Measurements from ENCODE around the gene RPS6KB2.
A peak's percentile ranks its signal among the peaks of the same experiment; 100 is the strongest.
"Not testable (repeated sequence)": the region's sequence is repeated elsewhere in the genome, so short reads cannot be mapped to it uniquely, and the experiment has no call there.

The RPS6KB2 gene

DNA sequence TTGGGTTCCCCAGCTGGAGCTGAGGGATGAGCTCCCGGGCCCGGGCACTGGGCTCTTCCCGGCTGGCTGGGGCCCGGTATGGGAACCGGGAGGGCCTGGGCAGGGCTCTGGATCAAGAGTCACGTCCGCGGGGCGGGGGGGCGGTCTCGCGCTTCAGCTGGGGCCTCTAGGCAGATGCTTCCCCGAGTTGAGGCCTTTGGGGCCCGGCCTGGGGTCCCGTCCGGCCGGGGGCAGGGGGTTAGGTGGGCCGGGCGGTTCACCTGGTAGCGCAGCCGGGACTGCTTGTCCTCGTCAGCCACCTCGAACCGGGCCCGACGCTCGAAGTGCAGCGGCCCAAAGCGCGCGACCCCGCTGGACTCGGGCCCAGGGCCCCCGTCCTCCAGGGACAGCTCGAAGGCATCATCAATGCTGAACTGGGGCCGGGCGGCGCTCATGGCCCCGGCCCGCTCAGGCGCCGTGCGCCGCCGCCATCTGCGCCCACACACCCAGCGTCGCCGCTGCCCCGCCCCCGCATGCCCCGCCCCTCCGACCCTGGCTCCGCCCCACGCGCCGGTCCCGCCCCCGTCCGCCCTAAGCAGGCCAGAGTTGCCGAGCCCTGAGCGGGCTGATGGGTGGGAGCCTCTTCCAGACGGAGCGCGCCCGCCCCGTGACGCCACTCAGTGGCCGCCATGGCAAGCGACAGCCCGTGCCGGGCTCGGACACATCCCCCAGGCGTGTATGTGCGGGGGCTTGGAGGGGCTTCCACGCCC is 40.6 kb downstream of the RPS6KB2 start, which contains the start of gene TMEM134:
Gene TMEM134 (minus strand): TSS at position 493 of the 749 bp plus-strand sequence. CDS start 59 bp downstream, at position 434.
- DNase-seq, result peak; percentile 79

DNA sequence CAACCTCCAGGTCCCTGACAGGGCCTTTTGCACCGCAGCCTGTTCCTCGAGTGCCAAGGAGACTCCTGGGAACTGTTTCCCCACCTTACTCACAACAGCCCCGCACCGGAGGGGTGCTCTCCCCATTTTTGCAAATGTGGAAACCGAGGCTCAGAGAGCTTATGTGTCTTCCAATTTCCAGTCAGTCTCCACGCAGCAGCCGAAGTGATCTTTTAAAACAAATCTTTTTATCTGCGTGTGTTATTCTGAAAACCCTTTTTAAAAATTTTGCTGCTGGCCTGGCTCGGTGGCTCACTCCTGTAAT is 41.2 kb downstream of the RPS6KB2 start:
- DNase-seq, result no peak

DNA sequence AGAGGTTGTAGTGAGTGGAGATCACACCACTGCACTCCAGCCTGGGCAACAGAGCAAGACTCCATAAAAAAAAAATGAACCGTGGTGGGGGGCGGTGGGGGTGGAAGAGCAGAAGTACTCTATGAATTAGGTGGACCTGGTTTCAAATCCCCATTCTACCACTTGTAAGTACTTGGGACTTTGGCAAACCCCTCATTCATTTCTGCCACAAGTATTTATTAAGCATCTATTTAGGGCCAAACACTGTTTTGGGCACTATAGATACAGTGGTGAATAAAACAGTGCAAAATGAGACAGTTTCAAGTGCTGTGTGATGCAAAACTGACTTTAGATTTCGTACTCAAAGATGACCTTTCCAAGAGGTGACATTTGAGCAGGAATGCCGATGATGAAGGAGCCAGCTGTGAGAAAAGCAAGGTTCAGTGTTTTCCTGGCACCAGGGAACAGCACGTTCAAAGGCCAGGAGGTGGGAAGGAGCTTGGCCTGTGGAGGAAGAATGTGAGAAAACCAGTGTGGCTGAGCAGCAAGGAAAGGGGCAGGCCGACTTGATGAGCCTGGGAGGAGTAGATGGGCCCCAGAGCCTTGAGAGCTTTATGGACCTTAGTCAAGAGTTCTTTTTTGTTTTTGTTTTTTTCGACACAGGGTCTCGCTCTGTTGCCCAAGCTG is 42.2 kb downstream of the RPS6KB2 start:
- no peak for DNase-seq

DNA sequence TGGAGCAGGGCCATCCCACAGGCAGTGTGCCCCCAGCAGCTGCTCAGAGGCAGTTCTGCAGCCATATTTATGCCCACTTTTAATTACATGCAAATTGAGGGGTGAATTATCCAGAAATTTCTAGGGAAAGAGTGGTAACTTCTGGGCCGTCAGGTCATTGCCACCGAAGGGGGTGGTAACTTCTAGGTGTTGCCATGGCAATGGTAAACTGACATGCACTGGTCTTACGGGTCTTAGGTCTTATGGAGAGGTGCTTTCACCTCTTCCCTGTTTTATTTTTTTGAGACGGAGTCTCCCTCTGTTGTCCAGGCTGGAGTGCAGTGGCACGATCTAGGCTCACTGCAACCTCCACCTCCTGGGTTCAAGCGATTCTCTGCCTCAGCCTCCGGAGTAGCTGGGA is 44.6 kb downstream of the RPS6KB2 start:
- DNase-seq, result no peak

DNA sequence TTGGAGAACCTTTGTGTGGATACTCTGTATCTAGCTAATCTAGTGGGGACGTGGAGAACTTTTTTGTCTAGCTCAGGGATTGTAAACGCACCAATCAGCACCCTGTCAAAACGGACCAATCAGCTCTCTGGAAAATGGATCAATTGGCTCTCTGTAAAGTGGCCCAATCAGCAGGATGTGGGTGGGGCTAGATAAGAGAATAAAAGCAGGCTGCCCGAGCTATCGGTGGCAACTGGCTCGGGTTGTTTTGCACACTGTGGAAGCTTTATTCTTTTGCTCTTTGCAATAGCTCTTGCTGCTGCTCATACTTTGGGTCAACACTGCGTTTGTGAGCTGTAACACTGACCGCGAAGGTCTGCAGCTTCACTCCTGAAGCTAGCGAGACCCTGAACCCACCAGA is 48.4 kb downstream of the RPS6KB2 start:
- not testable (repeated sequence) for DNase-seq

DNA sequence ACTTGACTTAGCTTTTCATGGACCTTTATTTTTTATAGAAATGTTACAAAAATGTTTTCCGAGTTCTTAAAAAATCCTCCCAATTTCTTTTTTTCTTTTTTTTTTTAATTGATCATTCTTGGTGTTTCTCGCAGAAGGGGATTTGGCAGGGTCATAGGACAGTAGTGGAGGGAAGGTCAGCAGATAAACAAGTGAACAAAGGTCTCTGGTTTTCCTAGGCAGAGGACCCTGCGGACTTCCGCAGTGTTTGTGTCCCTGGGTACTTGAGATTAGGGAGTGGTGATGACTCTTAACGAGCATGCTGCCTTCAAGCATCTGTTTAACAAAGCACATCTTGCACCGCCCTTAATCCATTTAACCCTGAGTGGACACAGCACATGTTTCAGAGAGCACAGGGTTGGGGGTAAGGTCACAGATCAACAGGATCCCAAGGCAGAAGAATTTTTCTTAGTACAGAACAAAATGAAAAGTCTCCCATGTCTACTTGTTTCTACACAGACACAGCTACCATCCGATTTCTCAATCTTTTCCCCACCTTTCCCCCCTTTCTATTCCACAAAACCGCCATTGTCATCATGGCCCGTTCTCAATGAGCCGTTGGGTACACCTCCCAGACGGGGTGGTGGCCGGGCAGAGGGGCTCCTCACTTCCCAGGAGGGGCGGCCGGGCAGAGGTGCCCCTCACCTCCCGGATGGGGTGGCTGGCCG is 49.2 kb downstream of the RPS6KB2 start:
- not testable (repeated sequence) for DNase-seq

DNA sequence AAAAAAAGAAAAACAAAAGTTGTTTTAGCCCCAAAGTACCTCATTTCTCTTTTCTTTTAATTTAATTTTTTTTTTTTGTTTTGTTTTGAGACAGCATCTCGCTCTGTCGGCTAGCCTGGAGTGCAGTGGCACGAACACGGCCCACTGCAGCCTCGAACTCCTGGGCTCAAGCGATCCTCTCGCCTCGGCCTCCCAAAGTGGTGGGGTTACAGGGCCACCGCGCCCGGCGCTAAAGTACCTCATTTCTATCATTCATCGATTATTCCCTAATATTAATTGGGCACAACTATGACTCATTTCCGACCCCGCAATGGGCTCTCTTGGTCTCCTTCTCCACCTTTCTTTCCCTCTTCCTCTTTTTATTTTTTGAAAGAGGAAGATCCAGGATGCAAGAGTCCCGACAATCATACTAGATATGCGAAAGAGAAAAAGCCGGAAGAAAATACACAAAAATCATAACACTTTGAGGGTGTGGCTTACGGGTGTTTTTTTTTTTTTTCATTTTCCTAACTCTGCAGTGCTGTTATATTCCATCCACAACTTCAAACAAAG is 54.1 kb downstream of the RPS6KB2 start:
- DNase-seq, result no peak

DNA sequence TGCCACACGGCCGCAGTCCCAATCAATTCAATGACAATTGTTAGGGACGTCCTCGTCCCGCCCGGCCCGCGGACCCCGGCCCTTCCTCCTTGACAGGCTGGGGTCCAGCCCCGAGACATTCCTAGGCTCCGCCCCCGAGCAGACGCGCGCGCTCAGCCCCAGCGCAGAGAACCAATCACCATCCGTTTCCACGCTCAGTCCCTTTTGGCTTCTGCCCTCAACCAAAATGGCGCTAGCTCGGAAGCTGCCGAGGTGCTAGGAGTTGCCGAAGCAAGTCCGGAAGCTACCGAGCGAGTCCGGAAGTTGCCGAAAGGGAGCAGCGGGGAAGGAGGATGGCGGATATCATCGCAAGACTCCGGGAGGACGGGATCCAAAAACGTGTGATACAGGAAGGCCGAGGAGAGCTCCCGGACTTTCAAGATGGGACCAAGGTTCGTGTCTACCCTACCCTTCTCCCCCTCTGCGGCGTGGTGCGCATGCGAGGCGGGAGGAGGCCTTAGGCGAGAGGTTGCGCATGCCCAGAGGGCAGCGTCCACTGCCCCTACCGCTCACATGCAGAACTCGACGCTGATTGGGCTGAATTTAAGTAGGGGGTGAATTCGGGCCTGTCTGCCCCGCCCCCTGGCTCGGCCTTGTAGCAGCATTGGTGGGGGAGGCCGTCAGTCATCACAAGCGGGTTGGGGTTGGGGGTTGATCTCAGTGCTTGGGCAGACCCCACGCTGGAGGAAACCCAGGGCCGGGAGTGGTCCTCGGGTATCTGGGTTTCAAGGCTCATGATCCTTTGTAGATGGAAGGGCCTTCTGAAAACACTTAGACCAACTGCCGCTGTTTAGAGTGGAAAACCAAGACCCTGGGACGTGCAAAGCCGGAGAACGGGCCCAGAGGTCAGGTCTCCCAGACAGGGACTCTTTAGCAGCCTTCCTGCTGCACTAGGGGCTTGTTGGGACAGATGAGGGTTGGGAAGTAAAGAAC is 54.8 kb downstream of the RPS6KB2 start, which contains the start of gene AIP:
Gene AIP (plus strand): TSS at position 200 of the 972 bp plus-strand sequence. CDS start 133 bp downstream, at position 333.
- peak; percentile 97 for DNase-seq

DNA sequence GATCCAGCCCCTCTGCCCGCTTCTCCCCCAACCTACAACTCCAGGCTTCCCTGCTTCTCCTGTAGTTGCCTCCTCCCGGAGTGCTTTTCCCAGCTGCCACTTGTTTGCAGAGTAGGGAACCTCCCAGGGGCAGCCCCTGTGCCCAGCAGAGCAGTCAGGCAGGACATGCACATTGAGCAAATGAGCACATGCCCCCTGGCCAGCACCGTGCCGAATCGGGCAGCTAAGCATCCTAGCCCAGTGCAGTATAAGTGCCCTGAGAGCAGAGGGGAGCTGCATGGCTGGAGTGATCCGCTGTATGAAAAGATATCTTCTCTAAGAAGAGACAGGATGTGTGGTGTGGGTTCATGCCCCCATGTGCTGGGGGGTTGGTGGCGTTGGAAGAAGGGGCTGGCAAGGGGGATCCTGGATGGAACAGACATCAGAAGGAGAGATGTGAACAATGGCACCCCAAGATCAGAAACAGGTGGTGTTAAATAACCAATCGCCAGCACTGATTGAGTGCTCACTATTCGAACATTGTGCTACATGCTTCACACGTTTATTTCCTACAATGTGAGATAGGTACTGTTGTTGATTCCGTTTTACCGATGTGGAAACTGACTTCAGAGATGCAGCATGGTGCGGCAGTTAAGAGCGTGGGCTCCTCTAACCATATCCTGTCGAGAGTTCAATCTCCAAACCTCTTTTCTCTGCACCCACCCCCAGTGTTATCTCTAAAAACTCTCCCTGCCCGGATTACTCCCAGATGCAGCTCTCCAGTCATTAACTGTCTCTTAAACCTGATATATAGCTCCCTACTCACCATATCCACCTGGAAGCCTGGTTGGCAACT is 55.8 kb downstream of the RPS6KB2 start:
- DNase-seq, result no peak

DNA sequence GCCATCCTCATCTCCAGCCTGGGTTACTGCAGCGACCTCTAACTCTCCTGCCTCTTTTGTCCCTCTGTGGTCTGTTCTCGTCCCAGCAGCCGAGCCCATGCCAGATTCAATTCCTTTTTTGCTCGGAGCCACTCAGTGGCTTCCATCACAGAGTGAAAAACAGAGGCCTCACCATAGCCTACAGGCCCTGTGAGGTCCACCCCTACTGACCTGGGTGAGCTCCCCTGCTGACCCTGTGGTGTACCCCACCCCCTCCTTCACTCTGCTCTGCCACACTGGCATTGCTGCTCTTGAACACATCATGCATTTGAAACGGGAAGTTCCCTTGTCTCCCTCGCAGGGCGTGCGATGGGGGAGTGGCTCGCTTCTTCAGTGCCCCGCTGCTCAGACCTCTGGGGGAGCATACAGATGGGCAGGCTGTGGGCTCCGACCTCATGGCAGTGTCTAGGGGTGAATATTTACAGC is 56.6 kb downstream of the RPS6KB2 start:
- no peak for DNase-seq

Measured in NCI-H1105 treated with DMSO at 0.1 percent for 48 hours (cell line).